K562 (cell line): ENCODE data around the gene CPLX3. TPM values are rescaled to one million over a fixed set of nuclear protein-coding genes. Genes with fewer than 3 reads are reported as not detected.

Experiments used
- ATAC-seq: fragments of 200-7000 bp; cut with Tn5 transposase; 3 replicates; pipeline ENCODE4 v1.9.1; 2020; ENCODE audit warnings: moderate library complexity
- BruUV-seq: library from RNA; stranded (reverse); fragments of 400-500 nt; replicated peaks from 2 replicates; lab custom pipeline; 2021; lab: Mats Ljungman, UMichigan
- CTCF ChIA-PET: fragments of 300-600 bp; formaldehyde crosslinking; extraction: SDS; loops from one replicate; lab custom pipeline; 2021; ENCODE audit warnings: low intra/inter-chr PET ratio; lab: Yijun Ruan, JAX
- POLR2A ChIA-PET: fragments of 300-600, 350-650 bp; sonication (Branson Sonifier 250); formaldehyde crosslinking; extraction: SDS; loops from one replicate; lab custom pipeline; 2021; ENCODE audit warnings: antibody characterized with exemption, inconsistent platforms; lab: Yijun Ruan, JAX
- DNase-seq, 4 experiments: peaks; one replicate each; pipeline versions ENCODE4 v3.0.0 to v3.0.0-alpha.2; 2011 to 2018; ENCODE audit warnings: low spot score in 3 of 4, mixed read lengths in 3 of 4; ENCODE audit errors: extremely low read depth in 1 of 4
- FAIRE-seq: peaks from 2 replicates; lab custom pipeline; 2011; peaks lifted over from hg19 to GRCh38; lab: Jason Lieb, UNC
- H2AFZ ChIP-seq: 2 replicates; pipeline ENCODE4 v1.6.0; 2011; ENCODE audit warnings: low read depth, low read length, control low read depth, inconsistent platforms
- H3K27ac ChIP-seq: fragments of 200-600 bp; 3 replicates; pipeline ENCODE4 v1.8.0; 2011; ENCODE audit warnings: low read depth, mild to moderate bottlenecking, control low read depth, inconsistent platforms, low read length, moderate library complexity, mixed read lengths; ENCODE audit errors: extremely low read depth
- H3K27me3 ChIP-seq, 2 experiments: fragments of 300-600 bp in 1 of 2; 2 replicates in 1 of 2; 3 replicates in 1 of 2; pipeline versions ENCODE4 v1.6.0 to v1.8.0; 2011; ENCODE audit warnings: inconsistent platforms in 2 of 2, low read length in 2 of 2, mild to moderate bottlenecking in 1 of 2, mixed read lengths in 1 of 2, moderate library complexity in 1 of 2; ENCODE audit not compliant: control insufficient read depth in 2 of 2, insufficient read depth in 2 of 2
- H3K36me3 ChIP-seq: fragments of 300-600 bp; 3 replicates; pipeline ENCODE4 v1.8.0; 2011; ENCODE audit warnings: mild to moderate bottlenecking, low read length, inconsistent platforms; ENCODE audit not compliant: control insufficient read depth, insufficient read depth
- H3K4me1 ChIP-seq, 2 experiments: fragments of 200-600 bp in 1 of 2; replicated peaks in 1 of 2; 2 replicates in 1 of 2; 3 replicates in 1 of 2; pipeline versions ENCODE4 v1.5.1 to v1.8.0; 2011; ENCODE audit warnings: inconsistent platforms in 2 of 2, low read length in 2 of 2, mild to moderate bottlenecking in 1 of 2, mixed read lengths in 1 of 2, moderate library complexity in 1 of 2; ENCODE audit not compliant: control insufficient read depth in 2 of 2, insufficient read depth in 2 of 2
- H3K4me2 ChIP-seq: 2 replicates; pipeline ENCODE4 v1.6.1; 2011; ENCODE audit warnings: low read length, control low read depth, inconsistent platforms, mixed read lengths; ENCODE audit not compliant: insufficient read depth
- H3K4me3 ChIP-seq: fragments of 200-600 bp; sonication (generic), shearing (Covaris generic); 2 replicates; pipeline ENCODE4 v1.5.1; 2016; ENCODE audit warnings: control low read depth, inconsistent platforms
- H3K79me2 ChIP-seq: fragments of 200-600 bp; 3 replicates; pipeline ENCODE4 v1.8.0; 2011; ENCODE audit warnings: low read length, inconsistent platforms; ENCODE audit not compliant: control insufficient read depth, insufficient read depth
- H3K9ac ChIP-seq, 2 experiments: 2 replicates each; pipeline versions ENCODE4 v1.6.0 to v1.6.1; 2011; ENCODE audit warnings: low read depth in 2 of 2, low read length in 2 of 2, control low read depth in 1 of 2, inconsistent platforms in 1 of 2, mild to moderate bottlenecking in 1 of 2, mixed read lengths in 1 of 2; ENCODE audit not compliant: insufficient read depth in 1 of 2
- H3K9me1 ChIP-seq: one replicate; pipeline ENCODE4 v1.6.0; 2011; ENCODE audit warnings: inconsistent platforms, mild to moderate bottlenecking, low read length, moderate library complexity; ENCODE audit not compliant: control insufficient read depth, insufficient read depth
- H3K9me3 ChIP-seq: replicated peaks from 2 replicates; pipeline ENCODE4 v1.5.1; 2011; ENCODE audit warnings: low read depth, low read length, inconsistent platforms; ENCODE audit not compliant: control insufficient read depth, insufficient read depth
- H4K20me1 ChIP-seq: replicated peaks from 2 replicates; pipeline ENCODE4 v1.6.1; 2011; ENCODE audit warnings: low read length, inconsistent platforms, mixed read lengths; ENCODE audit not compliant: control insufficient read depth, insufficient read depth
- ATF7 ChIP-seq: fragments of 450-650 bp; IDR thresholded peaks from 2 replicates; pipeline ENCODE4 v1.7.1; 2014; ENCODE audit warnings: mild to moderate bottlenecking, moderate library complexity
- BACH1 ChIP-seq: fragments of 200-800 bp; sonication (Bioruptor generic); IDR thresholded peaks from 2 replicates; pipeline ENCODE4 v1.6.1; 2016; ENCODE audit warnings: missing genetic modification characterization, missing compliant biosample characterization
- ETV1 ChIP-seq: fragments of 450-650 bp; conservative IDR thresholded peaks from 2 replicates; pipeline ENCODE4 v1.6.1; 2016; ENCODE audit warnings: missing genetic modification characterization, control low read depth, low read depth, missing compliant biosample characterization
- GABPB2 ChIP-seq: fragments of 250-450 bp; sonication (Bioruptor Pico); conservative IDR thresholded peaks from 2 replicates; pipeline ENCODE4 v1.5.1; 2021; ENCODE audit warnings: mild to moderate bottlenecking
- GATA2 ChIP-seq: sonication (generic); formaldehyde crosslinking; IDR thresholded peaks from 2 replicates; pipeline ENCODE4 v1.4.0; 2020; ENCODE audit warnings: mild to moderate bottlenecking, missing genetic modification reagents
- LARP7 ChIP-seq: fragments of 450-650 bp; IDR thresholded peaks from 2 replicates; pipeline ENCODE4 v1.6.1; 2016
- POLR2AphosphoS2 ChIP-seq: IDR thresholded peaks from 2 replicates; pipeline ENCODE4 v1.6.1; 2012; ENCODE audit warnings: low read length, improper control_type of control experiment
- PYGO2 ChIP-seq: fragments of 450-650 bp; IDR thresholded peaks from 2 replicates; pipeline ENCODE4 v1.6.1; 2016; ENCODE audit warnings: mild to moderate bottlenecking, missing genetic modification characterization, moderate library complexity, missing compliant biosample characterization
- RBM22 ChIP-seq: fragments of 200-400 bp; formaldehyde crosslinking; IDR thresholded peaks from 2 replicates; pipeline ENCODE4 v1.6.1; 2018; ENCODE audit warnings: low read length, low read depth; ENCODE audit not compliant: poor library complexity, severe bottlenecking
- REST ChIP-seq, 2 experiments: fragments of 450-650 bp; formaldehyde crosslinking in 1 of 2; IDR thresholded peaks; 2 replicates each; pipeline versions ENCODE4 v1.4.0 to v1.6.1; 2014 to 2020; ENCODE audit warnings: mild to moderate bottlenecking in 2 of 2, borderline replicate concordance in 1 of 2, low read depth in 1 of 2
- U2AF1 ChIP-seq: fragments of 200-400 bp; formaldehyde crosslinking; optimal IDR thresholded peaks from 2 replicates; pipeline ENCODE3; 2017; ENCODE audit warnings: mild to moderate bottlenecking, low read depth, low read length, moderate library complexity
- ZBTB1 ChIP-seq: sonication (generic); formaldehyde crosslinking; IDR thresholded peaks from 2 replicates; pipeline ENCODE4 v1.8.1; 2023; ENCODE audit warnings: missing genetic modification reagents, low read depth, mild to moderate bottlenecking, borderline replicate concordance
- ZEB2 ChIP-seq: fragments of 450-650 bp; IDR thresholded peaks from 2 replicates; pipeline ENCODE4 v1.6.1; 2016
- ZZZ3 ChIP-seq: fragments of 450-650 bp; IDR thresholded peaks from 2 replicates; pipeline ENCODE4 v1.6.1; 2016; ENCODE audit warnings: antibody characterized with exemption, mild to moderate bottlenecking, moderate library complexity
- WGBS: fragments of 100-300 bp; shearing (Covaris generic); methylation state at CpG from one replicate; pipeline ENCODE4 v1.1.6; 2016; ENCODE audit warnings: low coverage, mixed read lengths; ENCODE audit not compliant: insufficient coverage; ENCODE audit errors: missing lambda C conversion rate; 5-methylcytosine and 5-hydroxymethylcytosine counted together
- in situ Hi-C: fragments of 300-500 bp; cut with MboI; formaldehyde crosslinking; loops from 4 replicates; pipeline ENCODE4 v1.15.0; 2018; ENCODE audit warnings: inconsistent platforms, mixed read lengths
- intact Hi-C: fragments of 100-400 bp; cut with micrococcal nuclease; formaldehyde crosslinking; loops from 2 replicates; pipeline ENCODE4 v1.14.2; 2022
- polyA plus RNA-seq, 8 experiments: library from polyadenylated mRNA; depleted of rRNA in 4 of 8; stranded (reverse) in 5 of 8; unstranded in 3 of 8; fragments of >200 nt; fragmentation: Nextera tagmentation in 2 of 8; fragmentation: Illumina TruSeq in 1 of 8; extraction: Ambion mirVana in 2 of 8; extraction: Trizol in 1 of 8; gene quantifications; 2 replicates each; pipeline versions ENCODE4 v1.2.1 to v1.2.3, GENCODE V29; 2011 to 2014; ENCODE audit warnings: inconsistent platforms in 1 of 8, missing spikeins in 1 of 8
- total RNA-seq, 7 experiments: library from RNA; depleted of rRNA in 6 of 7; stranded (reverse); fragments of >200 nt in 6 of 7; fragmentation: Illumina TruSeq in 2 of 7; extraction: Trizol in 2 of 7; gene quantifications; 2 replicates each; pipeline versions ENCODE4 v1.2.1 to v1.2.3, GENCODE V29; 2011 to 2021; ENCODE audit warnings: low replicate concordance in 1 of 7
- TF ChIP-seq, protein P1 (sequence below): fragments of 250-450 bp; sonication (Bioruptor Pico); IDR thresholded peaks from 2 replicates; pipeline ENCODE4 v1.4.0; 2020

CPLX3 gene
- total and polyA plus RNA-seq, 9 of the 15 experiments (the other 6 are each of a cell fraction or from before 2014, with no cell fraction given): not detected

GRCh38 chr15:74812533-74812932, 13.9 kb upstream of the CPLX3 start, which contains the start of gene LMAN1L:
Gene LMAN1L, plus strand, starts transcription at chr15:74812835. Its CDS starts 20 bp downstream, at chr15:74812855.
- no peak within 1 kb of the TSS for H3K27ac ChIP-seq
- no TSS peak for BruUV-seq
- no peaks in the 10 kb centered on the region for H3K9me3 ChIP-seq
- in situ Hi-C loops (no loop called here), intact Hi-C loops (no loop called here)
- no peaks in the 10 kb centered on the region for H3K9me1 ChIP-seq
- ATAC-seq (no peak), FAIRE-seq (no peak), DNase-seq (no peak)
- H3K79me2 ChIP-seq: no peaks in the 10 kb centered on the region
- H3K4me2 ChIP-seq: no peak within 1 kb of the TSS
- ChIA-PET CTCF (interaction anchor here (0.6 kb wide), 1 partner anchor 138 kb away, joined by 3 read pairs; no protein-coding TSS in a partner anchor), POLR2A (no interaction called here)
- H3K4me1 ChIP-seq: peaks cover 0 to 21% of the 10 kb centered on the region in 2 experiments; a peak in 2 of 5 replicates
- WGBS: 29% methylated on average over 11 of the region's 12 CpGs
- H3K36me3 ChIP-seq: no peaks in the 10 kb centered on the region
- no peaks in the 10 kb centered on the region; the same call in 1 of the 2 replicates for H4K20me1 ChIP-seq
- peaks cover 0 to 21% of the 10 kb centered on the region in 2 experiments; a peak in 2 of 5 replicates for H3K27me3 ChIP-seq
- H3K9ac ChIP-seq: no peak within 1 kb of the TSS; a peak in 1 of 4 replicates
- no peak within 1 kb of the TSS for H3K4me3 ChIP-seq
- H2AFZ ChIP-seq: no peak within 1 kb of the TSS
- TF ChIP-seq, protein P1, sequence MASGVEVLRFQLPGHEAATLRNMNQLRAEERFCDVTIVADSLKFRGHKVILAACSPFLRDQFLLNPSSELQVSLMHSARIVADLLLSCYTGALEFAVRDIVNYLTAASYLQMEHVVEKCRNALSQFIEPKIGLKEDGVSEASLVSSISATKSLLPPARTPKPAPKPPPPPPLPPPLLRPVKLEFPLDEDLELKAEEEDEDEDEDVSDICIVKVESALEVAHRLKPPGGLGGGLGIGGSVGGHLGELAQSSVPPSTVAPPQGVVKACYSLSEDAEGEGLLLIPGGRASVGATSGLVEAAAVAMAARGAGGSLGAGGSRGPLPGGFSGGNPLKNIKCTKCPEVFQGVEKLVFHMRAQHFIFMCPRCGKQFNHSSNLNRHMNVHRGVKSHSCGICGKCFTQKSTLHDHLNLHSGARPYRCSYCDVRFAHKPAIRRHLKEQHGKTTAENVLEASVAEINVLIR: no peak
- TF ChIP-seq BACH1 (tag): no peak
- no peak for TF ChIP-seq ZEB2
- TF ChIP-seq U2AF1: no peak
- no peak for TF ChIP-seq ZBTB1 (CRISPR knock-in tag)
- TF ChIP-seq REST (IDR thresholded peaks at IDR 0.05; ENCODE audit: borderline replicate concordance): no peak
- TF ChIP-seq REST (CRISPR knock-in tag; IDR thresholded peaks at IDR 0.05; ENCODE audit: low read depth): no peak
- no peak for TF ChIP-seq PYGO2
- TF ChIP-seq ATF7: no peak
- no peak for TF ChIP-seq POLR2AphosphoS2
- TF ChIP-seq ETV1 (tag): no peak
- no peak for TF ChIP-seq LARP7
- no peak for TF ChIP-seq ZZZ3
- no peak for TF ChIP-seq GATA2 (CRISPR knock-in tag)
- no peak for TF ChIP-seq RBM22
- no peak for TF ChIP-seq GABPB2 (CRISPR knock-in tag)
